Mesodermal cell (in vitro differentiated cells): ENCODE results near the gene MYOD1.

Experiments used
- H3K27ac ChIP-seq: 2 replicates; pipeline ENCODE4 v1.7.0; 2013; ENCODE audit warnings: mild to moderate bottlenecking, low read depth, low read length, moderate library complexity; ENCODE audit not compliant: severe bottlenecking
- H3K36me3 ChIP-seq: 2 replicates; pipeline ENCODE4 v1.7.1; 2013; ENCODE audit warnings: mild to moderate bottlenecking, low read length, moderate library complexity; ENCODE audit not compliant: control insufficient read depth, insufficient read depth
- H3K4me1 ChIP-seq: one replicate; pipeline ENCODE4 v1.7.1; 2013; ENCODE audit warnings: mild to moderate bottlenecking, low read length; ENCODE audit not compliant: insufficient read depth, control insufficient read depth, poor library complexity, severe bottlenecking
- H3K4me3 ChIP-seq: 2 replicates; pipeline ENCODE4 v1.7.0; 2013; ENCODE audit warnings: low read length, control low read depth, mild to moderate bottlenecking; ENCODE audit not compliant: insufficient read depth, poor library complexity, severe bottlenecking; ENCODE audit errors: extremely low read depth
- H3K9me3 ChIP-seq: 2 replicates; pipeline ENCODE4 v1.7.1; 2013; ENCODE audit warnings: mild to moderate bottlenecking, low read length, moderate library complexity; ENCODE audit not compliant: control insufficient read depth
- WGBS, 2 experiments: methylation state at CpG; one replicate each; pipeline ENCODE4 v1.1.5; 2013; ENCODE audit warnings: missing lambda C conversion rate in 2 of 2; ENCODE audit not compliant: insufficient coverage in 2 of 2; 5-methylcytosine and 5-hydroxymethylcytosine counted together

The MYOD1 gene

DNA sequence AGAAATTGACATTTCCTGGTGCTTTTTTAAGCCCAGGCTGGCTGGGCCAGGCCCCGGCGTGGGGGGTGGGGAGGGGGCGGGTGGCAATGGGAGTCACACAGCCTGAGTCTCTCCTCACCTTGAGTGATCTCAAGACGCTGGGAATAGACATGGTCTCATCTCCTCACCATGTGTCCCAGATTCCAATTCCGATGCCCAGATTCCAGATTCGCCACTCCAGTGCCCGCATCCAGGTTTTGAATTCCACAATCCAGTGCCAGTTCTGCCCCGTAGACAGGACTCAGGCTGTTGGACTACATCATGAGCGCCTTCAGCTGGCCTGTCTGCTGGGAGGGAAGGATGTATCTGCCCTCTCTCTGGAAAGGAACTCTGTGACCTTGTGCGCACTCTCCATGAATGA is 34.3 kb downstream of the MYOD1 start:
- H3K9me3 ChIP-seq: no peaks in the 10 kb centered on the region
- no peaks in the 10 kb centered on the region for H3K36me3 ChIP-seq
- H3K4me3 ChIP-seq: no peak overlapping the region
- 86 to 93% methylated on average over 7 to 8 of the region's 10 CpGs for WGBS, 2 experiments
- no peak overlapping the region for H3K27ac ChIP-seq
- no peaks in the 10 kb centered on the region for H3K4me1 ChIP-seq

DNA sequence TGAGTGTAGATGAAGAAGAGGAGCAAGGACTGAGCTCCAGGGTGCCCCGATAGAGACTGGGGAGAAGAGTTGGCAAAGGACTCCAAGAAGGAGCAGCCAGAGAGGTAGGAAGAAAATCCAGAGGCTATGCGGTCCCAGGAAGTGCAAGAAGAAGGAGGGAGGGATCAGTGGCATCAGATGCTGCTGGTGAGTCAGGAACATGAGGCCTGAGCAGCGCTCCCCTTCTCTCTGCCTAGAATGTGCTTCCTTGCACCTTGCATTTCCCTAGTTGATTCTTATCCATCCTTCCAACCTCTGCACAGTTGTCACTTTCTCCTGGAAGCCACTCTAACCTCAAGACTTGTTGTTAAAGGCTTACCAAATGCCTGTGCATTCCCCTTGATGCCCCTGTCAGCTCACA is 36.5 kb downstream of the MYOD1 start:
- no peaks in the 10 kb centered on the region for H3K9me3 ChIP-seq
- H3K4me1 ChIP-seq: no peaks in the 10 kb centered on the region
- H3K4me3 ChIP-seq: no peak overlapping the region
- WGBS, 2 experiments: 74 to 88% methylated on average over 3 of the region's 3 CpGs
- no peak overlapping the region for H3K27ac ChIP-seq
- no peaks in the 10 kb centered on the region for H3K36me3 ChIP-seq

DNA sequence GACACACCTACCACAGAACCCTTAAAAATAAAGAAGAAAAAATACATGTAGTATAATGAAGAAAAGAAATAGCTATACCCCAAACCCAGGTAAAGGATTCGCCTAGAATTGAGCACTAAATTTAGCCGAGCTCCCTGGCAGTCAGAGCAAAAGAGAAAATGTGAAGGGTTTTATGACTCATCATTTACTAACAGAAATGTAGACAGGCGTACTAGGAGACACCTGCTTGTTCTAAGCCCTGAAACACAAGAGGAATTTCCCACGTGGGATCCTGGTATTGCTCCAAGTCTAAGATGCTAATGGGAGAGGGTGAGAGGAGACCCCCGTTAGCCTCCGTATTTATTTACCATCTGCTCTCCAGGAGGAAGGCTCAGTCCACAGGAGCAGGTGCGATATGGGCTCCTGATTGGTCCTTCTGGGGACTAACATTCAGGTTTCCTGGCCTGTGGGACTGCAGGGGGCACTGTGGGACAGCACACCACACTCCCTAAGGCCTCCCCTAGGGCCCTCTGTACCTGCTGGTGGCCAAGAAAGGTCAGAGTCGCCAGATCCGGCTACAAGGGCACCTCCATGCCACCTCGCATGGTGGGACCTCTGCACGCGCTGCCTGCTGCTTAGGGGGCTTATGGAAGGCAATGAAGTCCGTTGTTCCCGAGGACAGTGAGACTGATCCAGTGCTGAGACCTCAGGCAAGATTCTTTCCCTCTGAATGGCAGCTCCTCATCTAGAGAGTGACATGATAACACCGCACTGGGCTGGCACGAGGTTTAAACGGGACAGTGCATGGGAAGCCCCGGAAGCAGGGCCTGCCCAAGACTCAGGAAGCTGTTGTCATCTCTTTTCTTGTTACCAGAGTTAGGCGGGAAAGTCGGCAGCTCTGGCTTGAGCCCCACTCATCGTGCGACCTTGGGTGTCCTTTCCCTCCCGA is 41.0 kb downstream of the MYOD1 start:
- H3K4me1 ChIP-seq: no peaks in the 10 kb centered on the region
- H3K4me3 ChIP-seq: no peak overlapping the region
- H3K9me3 ChIP-seq: no peaks in the 10 kb centered on the region
- 50 to 58% methylated on average over 20 of the region's 23 CpGs for WGBS, 2 experiments
- no peaks in the 10 kb centered on the region for H3K36me3 ChIP-seq
- H3K27ac ChIP-seq: no peak overlapping the region

DNA sequence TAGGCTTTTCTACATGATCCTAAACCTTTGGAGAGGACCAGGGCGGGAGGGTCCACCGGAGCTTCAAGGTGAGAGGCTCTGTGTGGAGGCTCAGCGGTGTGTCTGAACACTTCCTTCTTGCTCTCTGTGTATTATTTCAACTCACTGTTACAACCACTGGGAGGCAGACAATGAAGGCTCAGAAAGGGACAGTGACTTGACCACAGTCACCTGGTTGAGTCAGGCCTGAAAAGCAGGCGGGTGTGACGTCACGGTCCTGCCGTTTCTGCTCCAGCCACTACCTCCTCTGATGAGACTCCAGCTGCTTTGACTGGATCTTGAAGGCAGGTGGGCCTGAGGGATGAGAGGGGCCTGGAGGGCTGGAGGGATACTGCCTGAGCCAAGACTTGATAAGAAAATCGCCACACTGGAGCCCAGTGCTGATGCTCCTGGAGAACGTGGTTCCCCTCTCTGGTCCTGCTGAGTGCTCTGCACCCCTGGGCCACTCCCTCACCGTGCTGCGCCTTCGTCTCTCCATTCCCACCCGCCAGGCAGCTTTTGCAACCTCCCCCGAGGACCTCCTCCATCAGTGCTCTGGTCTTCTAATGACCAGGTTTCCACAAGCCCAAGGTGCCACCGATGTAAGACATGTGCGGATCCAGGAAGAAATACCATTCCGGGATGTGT is 43.1 kb downstream of the MYOD1 start:
- Histone ChIP-seq H3K27ac (no peak overlapping the region), H3K4me1 (no peaks in the 10 kb centered on the region), H3K4me3 (no peak overlapping the region), H3K36me3 (no peaks in the 10 kb centered on the region), H3K9me3 (no peaks in the 10 kb centered on the region)
- WGBS, 2 experiments: 86 to 93% methylated on average over 15 to 17 of the region's 17 CpGs

DNA sequence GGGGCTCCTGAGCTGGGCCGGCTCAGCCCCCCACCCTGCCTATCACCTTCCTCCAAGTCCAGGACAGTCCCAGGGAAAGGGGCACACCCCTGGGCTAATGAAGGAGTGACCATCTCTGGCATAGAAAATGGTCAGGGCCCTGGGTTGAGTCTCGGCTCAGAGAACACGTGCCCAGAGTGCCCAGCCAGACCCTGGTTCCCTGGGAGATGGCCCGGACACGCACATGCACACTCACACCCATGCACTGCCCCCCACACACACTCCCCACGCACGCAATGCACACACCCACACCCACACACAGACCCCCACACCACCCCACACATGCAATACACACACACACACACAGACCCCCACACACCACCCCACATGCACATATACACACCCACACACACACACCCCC is 43.9 kb downstream of the MYOD1 start:
- Histone ChIP-seq H3K27ac (no peak overlapping the region), H3K36me3 (no peaks in the 10 kb centered on the region), H3K4me3 (no peak overlapping the region), H3K9me3 (no peaks in the 10 kb centered on the region), H3K4me1 (no peaks in the 10 kb centered on the region)
- WGBS, 2 experiments: 96 to 97% methylated on average over 5 to 6 of the region's 7 CpGs

DNA sequence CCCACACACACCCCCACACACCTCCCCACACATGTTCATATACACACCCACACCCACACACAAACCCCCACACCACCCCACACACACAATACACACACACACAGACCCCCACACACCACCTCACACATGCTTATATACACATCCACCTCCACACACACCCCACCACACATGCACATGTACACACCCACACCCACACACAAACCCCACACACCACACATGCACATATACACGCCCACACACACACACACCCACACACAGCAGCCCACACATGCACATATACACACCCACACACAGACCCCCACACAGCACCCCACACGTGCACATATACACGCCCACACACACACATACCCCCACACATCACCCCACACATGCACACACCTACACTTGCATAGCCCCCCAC is 44.3 kb downstream of the MYOD1 start:
- no peaks in the 10 kb centered on the region for H3K9me3 ChIP-seq
- no peaks in the 10 kb centered on the region for H3K4me1 ChIP-seq
- H3K36me3 ChIP-seq: no peaks in the 10 kb centered on the region
- no peak overlapping the region for H3K4me3 ChIP-seq
- 60% methylated on average over 3 of the region's 3 CpGs; no CpG with 5 or more reads in 1 of the 2 experiments for WGBS, 2 experiments
- no peak overlapping the region for H3K27ac ChIP-seq

DNA sequence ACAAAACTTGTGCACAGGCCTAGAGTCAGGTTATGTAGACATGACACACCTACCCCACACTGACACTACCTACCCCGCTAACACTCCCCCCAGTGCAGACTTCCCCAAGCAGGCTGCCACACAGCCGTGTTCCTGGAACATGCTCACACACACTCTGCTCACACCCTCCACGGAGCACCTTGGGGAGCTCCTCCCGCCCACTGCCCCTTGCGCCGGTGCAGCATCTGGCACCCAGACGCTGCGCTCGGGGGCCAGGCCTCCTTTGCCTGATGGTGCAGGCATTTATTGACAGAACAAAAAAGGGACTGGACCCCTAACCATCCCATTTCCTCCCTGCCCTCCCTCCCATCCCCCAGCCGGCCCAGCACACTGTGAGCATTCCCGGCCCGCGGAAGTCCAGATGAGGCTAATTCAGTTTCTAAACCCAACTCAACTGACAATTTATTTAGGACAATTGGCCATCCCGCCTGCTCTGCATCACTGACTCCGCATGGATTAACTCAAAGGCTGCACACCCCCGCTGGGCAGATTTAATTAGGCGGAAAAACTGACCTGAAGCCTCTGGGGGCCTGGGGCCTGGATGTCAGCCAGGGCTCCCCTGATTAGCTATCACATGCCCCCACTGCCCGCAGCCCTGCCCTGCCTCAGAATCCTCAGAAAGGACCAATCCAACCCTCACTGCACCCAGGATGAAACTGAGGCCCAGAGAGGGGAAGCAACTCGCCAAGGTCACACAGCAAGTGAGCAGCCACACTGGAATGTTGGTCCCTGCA is 45.3 kb downstream of the MYOD1 start:
- no peak overlapping the region for H3K4me3 ChIP-seq
- no peak overlapping the region for H3K27ac ChIP-seq
- no peaks in the 10 kb centered on the region for H3K9me3 ChIP-seq
- no peaks in the 10 kb centered on the region for H3K4me1 ChIP-seq
- no peaks in the 10 kb centered on the region for H3K36me3 ChIP-seq
- 72 to 79% methylated on average over 19 of the region's 19 CpGs for WGBS, 2 experiments

DNA sequence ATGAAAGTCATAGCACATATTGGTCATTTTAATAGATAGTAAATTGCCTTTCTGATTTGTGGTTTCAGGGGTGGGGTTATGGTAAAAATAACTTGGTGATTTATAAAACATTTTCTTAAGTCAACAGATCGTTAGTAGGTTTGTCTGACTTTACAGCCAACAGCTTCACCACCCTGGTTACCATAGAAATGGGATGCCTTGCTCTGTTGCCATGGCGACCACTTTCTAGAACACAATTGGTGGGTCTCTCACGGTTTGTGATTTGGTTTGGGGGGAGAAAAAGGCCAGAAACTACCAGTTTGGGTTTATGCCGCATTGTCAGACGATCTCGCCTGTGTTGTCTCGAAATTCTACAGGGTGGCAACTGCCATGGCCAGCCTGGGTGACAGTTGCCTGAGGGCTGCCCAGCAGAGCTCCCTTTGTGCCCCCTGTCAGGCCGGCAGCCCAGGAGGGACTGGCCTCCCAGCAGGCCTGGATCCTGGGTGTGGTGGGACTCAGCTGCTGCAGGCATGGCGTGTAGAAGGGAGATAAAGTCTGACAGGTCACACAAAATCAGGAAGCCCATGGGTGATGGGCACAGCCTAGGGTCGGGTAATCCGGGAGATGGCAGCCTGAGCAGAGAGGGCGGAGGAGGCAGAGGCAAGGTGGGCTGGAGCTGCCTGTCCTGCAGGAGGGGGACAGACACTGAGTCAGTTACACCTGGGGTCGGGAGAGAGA is 46.1 kb downstream of the MYOD1 start:
- 64 to 75% methylated on average over 12 of the region's 13 CpGs for WGBS, 2 experiments
- Histone ChIP-seq H3K27ac (no peak overlapping the region), H3K9me3 (no peaks in the 10 kb centered on the region), H3K36me3 (no peaks in the 10 kb centered on the region), H3K4me1 (no peaks in the 10 kb centered on the region), H3K4me3 (no peak overlapping the region)

DNA sequence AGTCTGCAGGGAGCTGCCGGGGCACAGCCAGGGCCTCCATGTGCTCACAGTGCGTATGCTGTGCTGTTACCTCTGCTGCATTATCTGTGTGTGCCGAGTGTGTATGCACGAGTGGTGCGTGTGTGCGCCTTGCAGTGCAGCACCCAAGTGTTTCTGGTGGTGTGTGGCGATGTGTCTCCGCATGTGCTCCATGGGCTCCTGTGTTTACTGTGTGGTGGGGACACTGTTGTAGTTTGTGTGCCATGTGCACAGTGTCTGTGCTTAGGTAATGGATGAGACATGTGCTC is 46.6 kb downstream of the MYOD1 start:
- Histone ChIP-seq H3K9me3 (no peaks in the 10 kb centered on the region), H3K4me1 (no peaks in the 10 kb centered on the region), H3K27ac (no peak overlapping the region), H3K36me3 (no peaks in the 10 kb centered on the region), H3K4me3 (no peak overlapping the region)
- 92 to 98% methylated on average over 5 to 8 of the region's 8 CpGs for WGBS, 2 experiments

DNA sequence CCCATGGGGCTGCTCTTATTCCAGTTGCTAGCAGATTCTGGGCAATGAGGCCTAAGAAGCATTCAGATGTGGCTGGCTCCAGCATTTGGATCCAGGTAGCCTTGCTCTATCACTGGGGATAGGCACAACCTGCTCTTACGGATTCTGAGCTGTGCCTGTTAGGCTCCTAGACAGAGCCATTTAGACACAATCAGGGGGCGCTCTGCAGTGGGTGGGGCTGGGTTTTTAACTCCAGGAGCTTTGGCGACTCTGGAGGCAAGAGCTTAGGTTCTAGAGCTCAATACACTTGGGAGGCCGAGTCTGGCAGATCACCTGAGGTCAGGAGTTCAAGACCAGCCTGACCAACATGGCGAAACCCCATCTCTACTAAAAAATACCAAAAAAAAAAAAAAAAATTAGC is 47.2 kb downstream of the MYOD1 start:
- 68 to 73% methylated on average over 2 to 3 of the region's 5 CpGs for WGBS, 2 experiments
- no peaks in the 10 kb centered on the region for H3K9me3 ChIP-seq
- no peaks in the 10 kb centered on the region for H3K36me3 ChIP-seq
- H3K27ac ChIP-seq: no peak overlapping the region
- no peak overlapping the region for H3K4me3 ChIP-seq
- H3K4me1 ChIP-seq: no peaks in the 10 kb centered on the region
